Testis (tissue), 3 donors: Measurements from ENCODE around the gene ARFRP1. TPM values are rescaled to one million over a fixed set of nuclear protein-coding genes. Genes with fewer than 3 reads are reported as not detected.

Experiments
- DNase-seq: peaks from one replicate; pipeline ENCODE4 v3.0.0-alpha.2; 2019
- H3K27ac ChIP-seq, 2 donors: fragments of 200-600 bp; sonication (generic); one replicate each; pipeline ENCODE4 v1.5.1; 2019
- H3K27me3 ChIP-seq: fragments of 200-600 bp; sonication (generic); one replicate; pipeline ENCODE4 v1.5.1; 2019
- H3K36me3 ChIP-seq: fragments of 200-600 bp; sonication (generic); one replicate; pipeline ENCODE4 v1.5.1; 2017; ENCODE audit warnings: low read depth; ENCODE audit errors: missing control alignments
- H3K4me1 ChIP-seq: fragments of 200-600 bp; sonication (generic); one replicate; pipeline ENCODE4 v1.5.1; 2019
- H3K4me3 ChIP-seq, 2 donors: fragments of 200-600 bp; sonication (generic); one replicate each; pipeline ENCODE4 v1.5.1; 2017 to 2019
- H3K9me3 ChIP-seq: fragments of 200-600 bp; sonication (generic); one replicate; pipeline ENCODE4 v1.5.1; 2017
- CTCF ChIP-seq, 3 experiments: fragments of 450-650 bp in 2 of 3; fragments of 200-600 bp in 1 of 3; sonication (generic) in 1 of 3; IDR thresholded peaks; one replicate each; pipeline ENCODE4 v1.5.1; 2016 to 2019; ENCODE audit warnings: antibody characterized with exemption in 3 of 3, mild to moderate bottlenecking in 2 of 3, moderate library complexity in 1 of 3
- POLR2A ChIP-seq: fragments of 450-650 bp; IDR thresholded peaks from one replicate; pipeline ENCODE4 v1.6.1; 2017; ENCODE audit warnings: antibody characterized with exemption, mild to moderate bottlenecking, moderate library complexity
- WGBS, 2 donors: methylation state at CpG; one replicate each; pipeline ENCODE4 v1.1.5; 2018; 5-methylcytosine and 5-hydroxymethylcytosine counted together
- intact Hi-C: fragments of 100-400 bp; cut with DNase I; formaldehyde crosslinking; loops from one replicate; pipeline ENCODE4 v1.15.1; 2023; ENCODE audit warnings: low total_unique reads
- polyA plus RNA-seq: library from polyadenylated mRNA; stranded (reverse); fragments of 350-450 nt; fragmentation: Illumina TruSeq; extraction: RNeasy Lipid Tissue Mini Kit (QIAGEN cat#74804); gene quantifications from one replicate; pipeline ENCODE4 v1.2.3, GENCODE V29; 2014; ENCODE audit warnings: low read depth, low replicate concordance; ENCODE audit not compliant: insufficient read depth
- total RNA-seq, 2 donors: library from RNA; depleted of rRNA; stranded (reverse); fragments of >200 nt; gene quantifications; one replicate each; pipeline ENCODE4 v1.2.3, GENCODE V29; 2016

Gene ARFRP1
- total and polyA plus RNA-seq, 3 donors from 2014 or later: 37.8 to 55.6 (median 55.4) TPM

- DNase-seq: no peak
- Histone ChIP-seq H3K9me3 (no peaks in the 10 kb centered on the region), H3K4me1 (peaks cover 7% of the 10 kb centered on the region), H3K27ac (no peak overlapping the region), H3K36me3 (no peaks in the 10 kb centered on the region), H3K4me3 (no peak overlapping the region), H3K27me3 (no peaks in the 10 kb centered on the region)
- intact Hi-C loops: no loop called here
- 93 to 94% methylated on average over 11 to 16 of the region's 16 CpGs for WGBS, 2 donors
- TF ChIP-seq CTCF (IDR thresholded peaks at IDR 0.05) (no peak), POLR2A (no peak)
These were observed 42.1 kb upstream of the ARFRP1 start for GRCh38 chr20:63749597-63750508.

- no peak overlapping the region for H3K4me3 ChIP-seq
- H3K4me1 ChIP-seq: peaks cover 7% of the 10 kb centered on the region
- H3K27ac ChIP-seq: no peak overlapping the region
- H3K36me3 ChIP-seq: no peaks in the 10 kb centered on the region
- intact Hi-C loops: no loop called here
- 88 to 92% methylated on average over 11 of the region's 11 CpGs for WGBS, 2 donors
- TF ChIP-seq CTCF (IDR thresholded peaks at IDR 0.05): no peak
- TF ChIP-seq POLR2A: no peak
- no peaks in the 10 kb centered on the region for H3K27me3 ChIP-seq
- DNase-seq: no peak
- no peaks in the 10 kb centered on the region for H3K9me3 ChIP-seq
These were observed 41.1 kb upstream of the ARFRP1 start for GRCh38 chr20:63748934-63749270.

- H3K27me3 ChIP-seq: no peaks in the 10 kb centered on the region
- H3K36me3 ChIP-seq: no peaks in the 10 kb centered on the region
- H3K4me1 ChIP-seq: peaks cover 7% of the 10 kb centered on the region
- no peaks in the 10 kb centered on the region for H3K9me3 ChIP-seq
- DNase-seq: no peak
- intact Hi-C loops: no loop called here
- H3K27ac ChIP-seq: no peak overlapping the region
- TF ChIP-seq CTCF (IDR thresholded peaks at IDR 0.05) (no peak), POLR2A (no peak)
- 66 to 81% methylated on average over 15 to 19 of the region's 20 CpGs for WGBS, 2 donors
- no peak overlapping the region for H3K4me3 ChIP-seq
These were observed 40.5 kb upstream of the ARFRP1 start for GRCh38 chr20:63748070-63748933.

- WGBS, 2 donors: 58 to 73% methylated on average over 8 to 11 of the region's 13 CpGs
These were observed 39.9 kb upstream of the ARFRP1 start for GRCh38 chr20:63747622-63748069.

More at GRCh38 chr20:63747622-63748069, 39.9 kb upstream of the ARFRP1 start:
- H3K27ac ChIP-seq: no peak overlapping the region
- H3K9me3 ChIP-seq: no peaks in the 10 kb centered on the region
- H3K4me1 ChIP-seq: peaks cover 13% of the 10 kb centered on the region
- DNase-seq: no peak
- no peaks in the 10 kb centered on the region for H3K36me3 ChIP-seq
- intact Hi-C loops: no loop called here
- H3K27me3 ChIP-seq: no peaks in the 10 kb centered on the region
- TF ChIP-seq CTCF (IDR thresholded peaks at IDR 0.05): no peak
- no peak for TF ChIP-seq POLR2A
- no peak overlapping the region for H3K4me3 ChIP-seq
